Limb (tissue), 2 donors: ENCODE results near the gene TNFSF4.
"Not testable (repeated sequence)": the region's sequence is repeated elsewhere in the genome, so short reads cannot be mapped to it uniquely, and the experiment has no call there.

ENCODE experiments used
- DNase-seq, 2 donors: peaks; one replicate each; pipeline ENCODE4 v3.0.0-alpha.2; 2016; ENCODE audit errors: extremely low spot score in 2 of 2

Gene TNFSF4

GRCh38 chr1:173164178-173164577 lies 43.0 kb downstream of the TNFSF4 start:
- DNase-seq, result no peak

- no peak for DNase-seq
Measured at GRCh38 chr1:173163222-173163621, 43.9 kb downstream of the TNFSF4 start.

DNA sequence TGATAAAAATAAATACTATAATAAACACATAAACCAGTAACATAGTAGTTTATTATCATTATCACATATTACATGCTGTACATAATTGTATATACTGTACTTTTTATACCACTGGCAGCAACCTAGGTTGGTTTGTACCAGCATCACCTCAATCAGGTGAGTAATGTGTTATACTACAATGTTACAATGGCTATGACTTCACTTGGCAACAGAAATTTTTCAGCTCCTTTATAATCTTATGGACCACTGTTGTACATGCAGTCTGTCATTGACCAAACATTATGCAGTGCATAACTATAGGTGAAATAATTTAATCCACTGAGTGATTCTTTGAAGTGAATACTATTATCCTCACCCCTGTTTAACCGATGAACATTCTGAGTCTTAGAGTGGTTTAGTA lies 44.5 kb downstream of the TNFSF4 start:
- no peak for DNase-seq

DNA sequence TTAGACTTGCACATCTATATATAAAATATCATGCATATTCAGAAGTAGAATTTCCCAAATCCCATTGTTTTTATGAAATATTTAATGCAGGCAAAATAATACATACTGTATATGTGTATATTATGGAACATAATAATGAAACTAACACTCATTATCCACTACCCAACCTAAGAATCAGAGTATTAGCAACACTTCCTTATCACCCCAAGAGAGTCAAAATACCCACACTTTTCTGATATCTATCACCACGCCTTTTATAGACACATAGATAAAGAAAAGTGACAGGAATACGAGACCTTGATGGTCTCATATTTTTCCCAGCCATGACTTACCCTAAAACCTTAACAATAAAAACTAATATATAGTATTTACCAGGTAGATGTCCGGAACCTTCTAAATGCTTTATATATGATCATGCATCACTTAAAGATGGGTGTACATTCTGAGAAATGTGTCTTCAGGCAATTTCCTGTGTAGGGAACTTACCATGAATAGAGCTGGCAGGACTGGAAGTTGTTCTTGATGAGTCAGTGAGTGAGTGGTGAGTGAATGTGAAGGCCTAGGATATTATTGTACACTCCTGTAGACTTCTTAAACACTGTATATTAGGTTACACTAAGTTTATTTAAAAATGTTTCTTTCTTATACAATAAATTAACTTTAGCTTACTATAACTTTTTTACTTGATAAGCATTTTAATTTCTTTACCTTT lies 45.5 kb downstream of the TNFSF4 start:
- DNase-seq, result no peak

GRCh38 chr1:173153964-173154363 lies 53.2 kb downstream of the TNFSF4 start:
- DNase-seq, result not testable (repeated sequence)

GRCh38 chr1:173153503-173153902 lies 53.6 kb downstream of the TNFSF4 start:
- DNase-seq, result no peak

GRCh38 chr1:173152598-173152997 lies 54.5 kb downstream of the TNFSF4 start:
- no peak for DNase-seq

DNA sequence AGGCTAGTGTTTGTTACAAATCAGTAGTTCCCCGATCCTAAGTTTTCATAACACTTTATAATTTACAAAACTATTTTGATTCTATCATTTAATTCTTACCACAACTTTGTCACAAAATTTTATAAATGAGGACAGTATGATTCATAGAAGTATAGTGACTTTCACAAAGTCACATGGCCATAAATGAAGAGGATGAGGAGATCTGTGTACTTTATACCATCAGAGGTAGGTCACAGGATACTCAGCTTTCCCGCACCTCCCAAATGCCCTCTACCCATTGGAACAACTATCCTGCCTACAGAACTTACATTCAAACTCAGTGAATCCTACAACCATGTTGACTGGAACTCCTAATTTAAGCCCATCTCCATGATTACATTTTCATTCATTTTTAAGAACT lies 56.3 kb downstream of the TNFSF4 start:
- DNase-seq, result no peak

DNA sequence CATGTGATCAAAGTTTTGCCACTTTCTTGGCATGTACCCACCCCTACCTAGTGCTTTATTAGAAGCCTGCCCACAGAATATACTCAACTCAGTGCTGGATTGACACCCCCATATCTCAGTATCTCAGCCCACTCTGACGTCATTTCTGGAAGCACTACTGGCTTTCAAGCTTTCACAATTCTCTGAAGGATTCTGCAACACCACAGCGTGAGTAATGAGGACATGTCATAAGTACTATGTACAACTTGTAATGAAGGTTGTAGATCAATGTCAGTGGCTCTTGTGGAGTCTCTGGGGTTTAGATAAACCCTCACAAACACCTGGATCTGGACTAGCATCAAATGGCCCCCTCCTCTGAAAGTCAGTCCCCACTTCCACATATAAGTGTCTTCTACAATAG lies 57.2 kb downstream of the TNFSF4 start:
- DNase-seq, result no peak

DNA sequence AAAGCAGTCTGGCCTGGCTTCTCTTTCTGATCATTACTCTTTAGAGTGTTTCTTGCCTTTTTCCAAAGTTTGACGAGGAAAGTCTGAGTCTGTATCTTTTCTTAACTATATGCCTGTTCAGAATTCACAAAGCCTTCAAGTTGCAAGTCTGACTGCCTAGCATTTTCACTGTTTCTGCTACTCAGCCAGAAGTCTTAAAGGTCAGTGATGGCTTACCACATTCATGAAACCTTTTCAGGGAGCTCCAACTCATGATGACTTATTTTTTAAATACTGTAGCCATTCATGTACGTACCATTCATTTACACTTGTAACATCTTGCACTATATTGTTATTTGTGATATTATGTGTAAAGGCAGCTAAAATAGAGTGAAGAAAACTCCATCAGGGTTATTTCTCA lies 58.2 kb downstream of the TNFSF4 start:
- no peak for DNase-seq

- no peak for DNase-seq
Measured at GRCh38 chr1:173148545-173148944, 58.6 kb downstream of the TNFSF4 start.

- no peak for DNase-seq
Measured at GRCh38 chr1:173140733-173141132, 66.4 kb downstream of the TNFSF4 start.

DNA sequence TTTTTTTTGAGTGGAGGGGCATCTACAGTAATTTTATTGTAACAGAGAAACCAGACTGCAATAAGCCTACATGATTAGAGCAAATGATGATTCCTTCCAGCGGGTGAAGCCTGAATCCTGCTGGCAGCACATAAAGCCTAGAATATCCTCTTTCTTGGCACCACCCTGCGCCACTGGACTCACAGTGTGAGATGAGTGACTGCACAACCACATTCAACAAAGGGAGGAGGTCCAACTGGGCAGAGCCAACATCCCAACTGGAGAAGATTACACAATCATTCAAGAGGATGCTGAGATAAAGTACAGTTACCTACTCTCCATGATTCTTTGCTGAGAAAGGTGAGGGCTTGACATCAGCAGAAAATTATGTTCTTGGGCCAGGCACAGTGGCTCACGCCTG lies 67.4 kb downstream of the TNFSF4 start:
- no peak for DNase-seq

- DNase-seq, result no peak
Measured at GRCh38 chr1:173137107-173137706, 69.9 kb downstream of the TNFSF4 start.

DNA sequence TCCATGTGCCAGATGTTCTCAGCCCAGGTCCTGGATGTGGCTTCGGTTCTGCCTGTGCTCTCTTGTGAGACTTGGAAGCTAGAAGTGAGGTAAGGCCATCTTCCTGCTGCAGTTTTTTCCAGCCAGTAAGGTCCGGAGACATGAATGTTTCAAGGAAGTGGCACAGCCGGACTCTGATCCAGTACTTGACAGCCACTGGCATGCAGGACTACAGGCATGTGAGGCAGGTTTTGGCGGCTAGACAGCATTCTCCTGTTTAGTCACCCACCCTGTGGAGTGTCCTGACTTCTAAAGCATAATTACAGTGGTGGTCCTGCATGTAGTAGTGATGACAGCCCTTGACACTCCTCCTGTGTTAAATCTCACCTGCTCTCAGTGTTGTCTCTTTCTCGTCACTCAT lies 72.3 kb downstream of the TNFSF4 start:
- DNase-seq, result no peak

DNA sequence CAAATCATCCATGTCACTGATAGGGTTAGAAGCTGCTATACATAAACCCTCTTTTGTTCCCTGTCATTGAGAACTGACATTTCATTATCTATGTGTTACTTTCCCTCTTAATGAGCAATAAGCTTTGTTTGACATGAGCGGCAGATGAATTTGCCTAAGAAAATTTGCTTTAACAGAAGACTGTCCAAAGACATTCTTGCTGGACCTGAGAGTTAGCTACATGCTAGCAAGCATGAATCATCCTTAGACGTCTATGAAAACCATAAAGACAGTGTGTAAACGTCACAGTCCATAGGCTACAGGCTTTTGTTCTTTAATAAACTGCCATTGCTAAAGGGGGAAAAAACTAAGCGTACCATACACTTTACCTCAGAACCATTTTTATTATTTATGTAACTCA lies 73.1 kb downstream of the TNFSF4 start:
- DNase-seq, result no peak
